C4-2B (cell line): ENCODE measurements around the gene BRD3.

ENCODE experiments used
- ZFX ChIP-seq: fragments of 450-650 bp; IDR thresholded peaks from 2 replicates; pipeline ENCODE4 v1.6.1; 2017
- TF ChIP-seq, protein P1 (sequence below): fragments of 450-650 bp; conservative IDR thresholded peaks from 2 replicates; pipeline ENCODE4 v1.5.1; 2017; ENCODE audit warnings: mild to moderate bottlenecking

DNA sequence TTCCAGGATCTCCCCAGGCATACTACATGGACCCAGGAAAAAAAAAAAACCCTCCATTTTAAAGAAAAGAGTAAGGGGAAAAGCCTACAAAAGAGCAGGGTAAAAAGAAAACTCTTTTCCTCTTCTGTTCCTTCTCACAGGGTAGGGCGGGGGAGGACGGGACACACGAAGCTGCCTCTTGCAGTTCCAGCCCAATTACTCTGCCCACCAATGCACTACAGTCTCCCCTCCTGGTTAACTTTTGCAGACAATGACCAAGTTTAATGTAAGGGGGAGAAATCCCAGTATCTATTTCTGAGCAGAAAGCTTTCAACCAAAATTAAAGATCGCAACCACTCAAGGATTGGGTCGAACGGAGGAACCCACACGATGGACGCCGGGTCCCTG lies 1.3 kb downstream of the BRD3 start:
- TF ChIP-seq, protein P1, sequence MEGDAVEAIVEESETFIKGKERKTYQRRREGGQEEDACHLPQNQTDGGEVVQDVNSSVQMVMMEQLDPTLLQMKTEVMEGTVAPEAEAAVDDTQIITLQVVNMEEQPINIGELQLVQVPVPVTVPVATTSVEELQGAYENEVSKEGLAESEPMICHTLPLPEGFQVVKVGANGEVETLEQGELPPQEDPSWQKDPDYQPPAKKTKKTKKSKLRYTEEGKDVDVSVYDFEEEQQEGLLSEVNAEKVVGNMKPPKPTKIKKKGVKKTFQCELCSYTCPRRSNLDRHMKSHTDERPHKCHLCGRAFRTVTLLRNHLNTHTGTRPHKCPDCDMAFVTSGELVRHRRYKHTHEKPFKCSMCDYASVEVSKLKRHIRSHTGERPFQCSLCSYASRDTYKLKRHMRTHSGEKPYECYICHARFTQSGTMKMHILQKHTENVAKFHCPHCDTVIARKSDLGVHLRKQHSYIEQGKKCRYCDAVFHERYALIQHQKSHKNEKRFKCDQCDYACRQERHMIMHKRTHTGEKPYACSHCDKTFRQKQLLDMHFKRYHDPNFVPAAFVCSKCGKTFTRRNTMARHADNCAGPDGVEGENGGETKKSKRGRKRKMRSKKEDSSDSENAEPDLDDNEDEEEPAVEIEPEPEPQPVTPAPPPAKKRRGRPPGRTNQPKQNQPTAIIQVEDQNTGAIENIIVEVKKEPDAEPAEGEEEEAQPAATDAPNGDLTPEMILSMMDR, result no peak
- no peak for TF ChIP-seq ZFX
